ENCODE results near the gene RAD51AP1.

Gene RAD51AP1

DNA sequence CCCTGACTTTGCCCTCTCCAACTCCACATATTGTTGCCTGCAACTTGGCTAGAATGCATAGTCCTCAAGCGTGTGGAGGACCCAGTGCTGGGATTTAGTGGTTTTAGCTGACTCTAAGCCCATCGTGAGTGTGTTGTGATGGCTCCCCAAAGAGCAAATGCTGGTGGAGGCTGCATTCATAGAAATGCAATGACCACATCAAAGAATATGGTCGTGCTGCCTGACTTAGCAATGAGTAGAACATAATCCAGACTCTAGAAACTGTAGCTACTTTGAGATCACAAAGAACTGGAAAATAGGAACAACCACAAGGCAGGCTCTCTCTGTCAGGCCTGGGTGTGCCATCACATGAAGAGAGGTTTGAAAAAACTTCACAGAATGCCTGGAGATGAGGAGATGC lies 24.6 kb downstream of the RAD51AP1 start:
- no peak for FAIRE-seq
- no peak for DNase-seq (ENCODE audit: insufficient read length, low spot score)
- no peak for TF ChIP-seq POLR2A (IDR thresholded peaks at IDR 0.05; ENCODE audit: low read depth, low read length)

DNA sequence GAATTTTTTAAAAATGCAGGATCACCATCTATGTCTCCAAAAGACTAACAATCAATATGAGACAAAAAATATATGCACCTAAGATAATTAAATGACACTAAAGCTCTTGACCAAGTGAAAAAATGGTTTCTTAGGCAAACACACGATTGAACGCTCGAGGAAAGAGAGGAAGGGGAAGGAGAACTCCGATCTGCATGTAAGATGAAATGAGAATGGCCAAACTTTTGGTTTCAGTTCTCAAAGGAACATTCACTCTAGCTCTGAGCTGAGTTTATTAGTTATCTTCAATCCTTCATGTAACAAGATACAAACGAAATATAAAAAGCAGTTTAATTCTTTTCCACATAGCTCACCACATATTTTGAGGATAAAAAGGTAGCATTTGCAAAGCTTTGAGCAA lies 26.1 kb downstream of the RAD51AP1 start:
- no peak for TF ChIP-seq POLR2A (IDR thresholded peaks at IDR 0.05; ENCODE audit: low read depth, low read length)
- FAIRE-seq (no peak), DNase-seq (ENCODE audit: insufficient read length, low spot score) (no peak)

DNA sequence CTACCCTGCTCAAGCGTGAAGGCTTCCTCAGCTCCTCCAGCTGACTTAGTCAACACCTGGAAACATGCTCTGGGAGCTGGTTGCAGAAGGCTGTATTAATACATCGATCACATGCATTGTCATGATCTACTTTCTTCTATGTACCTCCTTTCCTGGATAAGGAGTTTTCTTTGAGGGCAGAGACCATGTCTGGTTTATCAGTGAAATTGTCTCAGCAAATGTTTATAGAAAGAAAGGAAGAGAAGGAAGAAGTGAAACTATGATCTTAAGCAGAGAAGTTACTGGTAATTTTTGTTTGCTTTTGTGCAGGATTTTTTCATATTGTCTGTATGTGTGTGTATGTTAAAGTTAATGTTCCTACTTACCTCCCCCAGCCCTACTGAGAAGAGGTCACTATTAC lies 27.8 kb downstream of the RAD51AP1 start:
- no peak for FAIRE-seq
- no peak for TF ChIP-seq POLR2A (IDR thresholded peaks at IDR 0.05; ENCODE audit: low read depth, low read length)
- no peak for DNase-seq (ENCODE audit: insufficient read length, low spot score)

DNA sequence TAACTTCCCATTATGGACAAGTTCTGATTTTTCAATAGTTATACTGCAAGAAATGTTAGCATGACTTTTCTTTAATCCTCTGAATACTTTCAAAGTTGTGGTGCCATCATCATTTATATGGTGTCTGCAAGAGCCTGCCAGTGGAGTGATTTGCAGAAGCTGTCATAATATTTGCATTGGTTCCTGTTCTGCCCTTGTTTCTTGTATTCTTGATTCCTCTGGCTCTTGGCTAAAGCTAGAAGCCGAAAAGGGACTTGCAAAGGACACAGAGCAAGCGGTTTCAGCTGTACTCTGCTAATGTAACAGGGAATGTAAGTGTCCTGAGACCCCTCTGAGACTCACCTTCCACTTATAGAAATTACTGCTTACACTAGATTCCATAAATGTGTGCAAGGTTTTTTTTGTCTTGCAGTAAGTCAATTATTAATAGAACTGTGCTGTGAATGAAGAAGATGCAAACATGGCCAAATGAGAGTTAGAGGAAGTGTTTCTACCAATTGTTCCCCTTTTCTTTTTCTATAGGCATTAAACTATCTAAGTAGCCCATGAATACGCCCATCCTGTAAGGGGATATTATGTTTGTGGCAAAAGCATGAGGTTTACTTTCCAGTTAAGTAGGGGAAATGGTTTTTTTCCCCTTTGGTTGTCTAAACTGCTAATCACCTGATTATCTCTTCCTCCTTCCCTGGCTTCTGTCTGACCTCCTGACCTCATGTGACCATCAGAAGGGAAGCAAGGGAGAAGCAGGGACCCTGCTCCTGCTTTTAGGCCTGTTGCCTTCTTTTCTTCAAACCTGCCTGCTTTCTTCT lies 28.6 kb downstream of the RAD51AP1 start:
- DNase-seq (ENCODE audit: insufficient read length, low spot score) = no peak
- FAIRE-seq = no peak

DNA sequence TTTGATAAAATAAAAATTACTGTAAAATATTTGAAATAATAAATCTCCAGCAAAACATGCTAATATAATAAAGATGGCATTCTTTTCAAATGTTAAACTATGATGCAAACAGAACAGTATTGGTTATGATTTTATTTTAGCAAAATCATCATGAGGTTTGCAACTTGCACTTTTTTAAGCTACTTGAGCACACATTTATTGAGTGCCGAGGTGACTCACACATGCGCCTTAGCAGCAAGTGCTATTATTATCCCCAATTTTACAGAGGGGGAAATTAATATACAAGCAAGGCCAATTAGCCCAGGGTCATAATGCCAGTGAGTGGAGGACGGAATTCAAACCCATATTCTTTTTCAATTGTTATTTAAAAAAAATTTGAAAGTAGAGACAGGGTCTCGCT lies 30.6 kb downstream of the RAD51AP1 start:
- no peak for DNase-seq (ENCODE audit: insufficient read length, low spot score)
- no peak for TF ChIP-seq POLR2A (IDR thresholded peaks at IDR 0.05; ENCODE audit: low read depth, low read length)
- no peak for FAIRE-seq

More for the DNA sequence above, 28.6 kb downstream of the RAD51AP1 start:
- no peak for TF ChIP-seq POLR2A (IDR thresholded peaks at IDR 0.05; ENCODE audit: low read depth, low read length)

GRCh38 chr12:4572680-4573079 lies 34.0 kb downstream of the RAD51AP1 start:
- no peak for TF ChIP-seq POLR2A (IDR thresholded peaks at IDR 0.05; ENCODE audit: low read depth, low read length)
- FAIRE-seq = no peak
- DNase-seq (ENCODE audit: insufficient read length, low spot score) = no peak

DNA sequence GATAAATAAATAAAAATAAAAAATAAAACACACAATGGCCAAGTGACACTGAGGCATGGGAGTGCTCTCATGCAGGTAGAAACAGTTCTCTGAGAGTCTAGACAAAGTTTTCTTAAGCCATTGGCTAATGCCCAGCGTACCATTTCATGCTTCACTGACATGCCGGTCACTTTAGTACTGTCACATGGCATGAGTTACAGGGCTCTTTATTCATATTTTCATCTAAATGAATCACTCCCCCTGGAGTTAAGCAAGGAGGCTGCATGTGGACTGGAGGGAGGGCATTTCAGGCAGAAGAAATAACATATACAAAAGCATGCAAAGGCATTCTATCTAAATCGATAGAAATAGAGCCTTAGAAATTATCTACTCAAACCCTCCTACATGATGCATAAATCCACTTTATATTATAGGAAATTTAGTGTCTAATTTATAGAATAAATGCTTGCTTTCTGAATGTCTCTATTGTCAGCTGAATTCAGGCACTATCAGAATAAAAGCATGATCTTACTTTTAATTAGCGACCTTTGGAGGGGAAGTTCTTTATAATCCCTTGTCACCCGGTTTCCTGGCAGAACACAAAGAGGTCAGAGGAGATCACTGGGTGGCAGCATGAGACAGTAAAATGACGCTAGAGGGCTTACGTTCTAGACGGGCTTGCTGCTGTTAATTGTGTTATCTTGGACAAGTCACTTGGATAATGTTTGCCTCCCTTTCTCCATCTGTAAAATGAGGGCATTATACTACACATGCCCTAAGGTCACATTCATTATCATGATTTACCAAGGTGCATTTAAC lies 40.8 kb downstream of the RAD51AP1 start:
- no peak for TF ChIP-seq POLR2A (IDR thresholded peaks at IDR 0.05; ENCODE audit: low read depth, low read length)
- DNase-seq (ENCODE audit: insufficient read length, low spot score) (no peak), FAIRE-seq (no peak)

GRCh38 chr12:4580281-4580688 lies 41.6 kb downstream of the RAD51AP1 start:
- DNase-seq (ENCODE audit: insufficient read length, low spot score) = no peak
- FAIRE-seq = no peak
- TF ChIP-seq POLR2A (IDR thresholded peaks at IDR 0.05; ENCODE audit: low read depth, low read length) = no peak

- FAIRE-seq = no peak
- no peak for DNase-seq (ENCODE audit: insufficient read length, low spot score)
Observed at GRCh38 chr12:4584281-4584680, 45.6 kb downstream of the RAD51AP1 start.

DNA sequence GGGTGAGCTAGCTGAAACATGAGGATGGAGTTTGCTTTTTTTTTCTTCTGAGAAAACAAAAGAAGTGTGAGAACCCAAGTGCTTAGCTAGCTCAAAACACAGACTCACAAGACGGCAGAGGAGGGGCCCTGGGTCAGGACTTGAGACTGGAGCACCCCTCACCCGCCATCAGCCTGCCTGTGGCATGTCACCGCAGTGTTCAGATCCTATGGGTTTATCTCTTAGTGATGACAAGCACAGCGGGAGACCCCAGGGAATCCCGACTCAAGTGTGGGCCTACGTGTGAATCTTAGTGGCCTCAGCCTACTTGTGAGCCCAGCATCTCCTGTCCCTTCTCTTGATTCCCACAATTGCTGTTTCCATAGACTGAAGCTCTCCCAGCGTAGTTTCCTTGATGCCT lies 46.2 kb downstream of the RAD51AP1 start:
- no peak for TF ChIP-seq POLR2A (IDR thresholded peaks at IDR 0.05; ENCODE audit: low read depth, low read length)
- FAIRE-seq (no peak), DNase-seq (ENCODE audit: insufficient read length, low spot score) (no peak)

More at GRCh38 chr12:4584281-4584680, 45.6 kb downstream of the RAD51AP1 start:
- no peak for TF ChIP-seq POLR2A (IDR thresholded peaks at IDR 0.05; ENCODE audit: low read depth, low read length)

DNA sequence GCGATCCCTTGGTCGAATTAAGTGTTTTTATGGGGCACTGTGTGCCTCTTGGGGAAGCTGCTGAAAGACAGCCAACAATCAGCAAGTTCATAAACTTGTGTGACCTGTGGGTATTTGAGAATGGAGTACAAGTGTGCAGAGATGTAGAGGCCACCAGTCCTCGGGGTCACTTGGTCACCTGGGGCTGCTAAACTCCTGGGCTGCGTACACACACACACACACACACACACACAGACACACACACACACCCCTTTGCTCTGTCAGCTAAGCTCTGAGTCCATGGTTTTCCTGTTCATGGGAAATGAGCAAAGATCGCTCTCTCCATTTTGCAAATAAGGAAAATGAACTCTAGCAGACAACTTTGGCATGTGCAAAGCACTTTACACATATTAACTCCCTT lies 47.8 kb downstream of the RAD51AP1 start:
- FAIRE-seq (no peak), DNase-seq (ENCODE audit: insufficient read length, low spot score) (no peak)
- no peak for TF ChIP-seq POLR2A (IDR thresholded peaks at IDR 0.05; ENCODE audit: low read depth, low read length)

DNA sequence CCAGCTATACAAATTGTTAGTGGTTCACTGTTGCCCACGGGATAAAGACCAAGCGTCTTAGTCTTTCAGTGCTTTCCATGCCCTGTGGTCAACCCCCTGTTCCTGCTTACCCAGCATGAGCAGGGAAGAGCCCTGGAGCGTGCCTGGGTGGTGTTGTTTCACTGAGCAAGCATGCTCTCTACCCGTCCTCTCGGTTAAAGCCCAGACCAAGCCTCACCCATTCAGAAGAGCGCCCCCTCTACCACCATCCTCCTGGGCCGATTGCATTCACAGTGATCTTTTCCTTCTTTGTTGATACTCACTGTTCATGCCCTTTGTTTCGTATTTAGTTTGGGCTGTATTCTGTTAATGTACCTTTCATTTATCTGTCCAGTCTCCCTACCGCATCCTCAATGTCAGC lies 48.4 kb downstream of the RAD51AP1 start:
- DNase-seq (ENCODE audit: insufficient read length, low spot score) = no peak
- no peak for TF ChIP-seq POLR2A (IDR thresholded peaks at IDR 0.05; ENCODE audit: low read depth, low read length)
- no peak for FAIRE-seq

DNA sequence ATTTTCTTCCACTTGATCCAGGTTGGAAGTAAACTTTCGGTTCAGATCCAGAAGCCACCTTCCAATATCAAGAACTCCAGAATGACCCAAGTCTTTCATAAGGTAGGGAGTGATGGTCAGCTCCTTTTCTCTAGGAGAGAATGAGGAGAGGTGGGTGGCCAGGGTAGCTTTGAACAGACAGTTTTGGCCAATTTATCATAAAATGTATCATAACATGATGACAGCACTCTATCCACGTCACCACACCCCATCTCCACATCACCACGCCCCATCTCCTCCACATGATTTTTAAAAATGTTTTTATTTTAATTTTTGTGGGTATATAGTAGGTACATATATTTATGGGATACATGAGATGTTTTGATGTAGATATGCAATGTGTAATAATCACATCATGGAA lies 50.2 kb downstream of the RAD51AP1 start:
- DNase-seq (ENCODE audit: insufficient read length, low spot score) = no peak
- no peak for TF ChIP-seq POLR2A (IDR thresholded peaks at IDR 0.05; ENCODE audit: low read depth, low read length)
- FAIRE-seq = no peak

GRCh38 chr12:4589941-4590340 lies 51.3 kb downstream of the RAD51AP1 start:
- no peak for TF ChIP-seq POLR2A (IDR thresholded peaks at IDR 0.05; ENCODE audit: low read depth, low read length)
- FAIRE-seq = no peak
- DNase-seq (ENCODE audit: insufficient read length, low spot score) = no peak

Measured in H54 (cell line).